Activated CD8-positive, alpha-beta T cell treated with anti-CD3 and anti-CD28 coated beads for 36 hours (primary cell): ENCODE results near the gene PRF1. TPM values are rescaled to one million over a fixed set of nuclear protein-coding genes. Genes with fewer than 3 reads are reported as not detected.
A peak's percentile ranks its signal among the peaks of the same experiment; 100 is the strongest.

Source experiments
- ATAC-seq: fragments of 200-7000 bp; cut with Tn5 transposase; one replicate; pipeline ENCODE4 v1.10.0; 2021; ENCODE audit warnings: mild to moderate bottlenecking, moderate library complexity
- CTCF ChIA-PET: fragments of 350-600 bp; sonication (Branson Sonifier 250); formaldehyde crosslinking; loops from one replicate; lab custom pipeline; 2021; ENCODE audit warnings: antibody characterized with exemption; lab: Charles Lee
- POLR2A ChIA-PET: fragments of 350-600 bp; sonication (Branson Sonifier 250); formaldehyde crosslinking; loops from one replicate; lab custom pipeline; 2021; ENCODE audit warnings: antibody characterized with exemption; lab: Charles Lee
- DNase-seq: peaks from one replicate; pipeline ENCODE4 v3.0.0-alpha.2; 2020
- H3K27ac Mint-ChIP-seq: one replicate; pipeline ENCODE4 v1.8.0; 2021; ENCODE audit warnings: mild to moderate bottlenecking, mixed read lengths
- H3K27me3 Mint-ChIP-seq: one replicate; pipeline ENCODE4 v1.8.0; 2021; ENCODE audit warnings: mixed read lengths
- H3K36me3 Mint-ChIP-seq: one replicate; pipeline ENCODE4 v1.8.0; 2021; ENCODE audit warnings: low read depth, mixed read lengths
- H3K4me1 Mint-ChIP-seq: one replicate; pipeline ENCODE4 v1.8.0; 2021; ENCODE audit warnings: low read depth, mixed read lengths
- H3K4me3 Mint-ChIP-seq: one replicate; pipeline ENCODE4 v1.8.0; 2021; ENCODE audit warnings: mild to moderate bottlenecking, moderate library complexity, mixed read lengths
- H3K9me3 Mint-ChIP-seq: one replicate; pipeline ENCODE4 v1.8.0; 2021; ENCODE audit warnings: mixed read lengths
- intact Hi-C: fragments of 100-400 bp; cut with micrococcal nuclease; formaldehyde crosslinking; loops from one replicate; pipeline ENCODE4 v1.10.0; 2022
- total RNA-seq, 2 experiments: library from RNA; stranded (reverse); gene quantifications; one replicate each; pipeline ENCODE4 v1.2.3, GENCODE V29; 2021
- TF ChIP-seq, protein P1 (sequence below): fragments of 200-600 bp; IDR thresholded peaks from one replicate; pipeline ENCODE4 v1.8.0; 2022; ENCODE audit warnings: antibody characterized with exemption, mild to moderate bottlenecking

The PRF1 gene
- total RNA-seq, 2 experiments from 2014 or later = 107 to 113 TPM

DNA sequence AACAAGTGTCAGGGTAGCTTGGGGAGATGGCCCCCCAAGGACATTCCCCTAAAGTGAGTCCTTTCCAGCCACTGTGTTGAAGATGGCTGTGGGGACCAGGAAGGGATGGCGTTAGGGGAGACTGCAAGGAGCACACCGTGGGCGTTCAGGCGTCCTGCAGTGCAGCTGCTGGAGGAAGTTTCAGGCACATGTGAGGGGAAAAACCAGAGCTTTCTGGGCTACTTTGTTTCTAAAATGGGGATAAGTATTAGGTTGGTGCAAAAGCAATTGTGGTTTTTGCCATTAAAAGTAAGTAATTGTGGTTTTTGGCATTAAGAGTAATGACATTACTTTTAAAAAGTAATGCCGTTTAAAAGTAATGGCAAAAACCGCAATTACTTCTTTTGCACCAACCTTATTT, 14.3 kb downstream of the PRF1 start:
- Mint-ChIP-seq H3K4me1 (peaks cover 65% of the 10 kb centered on the region), H3K4me3 (no peak overlapping the region), H3K36me3 (no peaks in the 10 kb centered on the region), H3K9me3 (no peaks in the 10 kb centered on the region), H3K27me3 (no peaks in the 10 kb centered on the region), H3K27ac (no peak overlapping the region)
- no peak for ATAC-seq
- POLR2A ChIA-PET = interaction anchor here (1.0 to 3.3 kb wide), 3 partner anchors 9 to 15 kb away, joined by 3 to 16 read pairs (median 4); partner anchors contain the start of gene PRF1
- CTCF ChIA-PET = interaction anchor here (0.8 to 1.2 kb wide), 3 partner anchors 8 to 29 kb away, joined by 3 to 4 read pairs (median 3); no protein-coding TSS in a partner anchor
- no peak for DNase-seq
- TF ChIP-seq, protein P1, sequence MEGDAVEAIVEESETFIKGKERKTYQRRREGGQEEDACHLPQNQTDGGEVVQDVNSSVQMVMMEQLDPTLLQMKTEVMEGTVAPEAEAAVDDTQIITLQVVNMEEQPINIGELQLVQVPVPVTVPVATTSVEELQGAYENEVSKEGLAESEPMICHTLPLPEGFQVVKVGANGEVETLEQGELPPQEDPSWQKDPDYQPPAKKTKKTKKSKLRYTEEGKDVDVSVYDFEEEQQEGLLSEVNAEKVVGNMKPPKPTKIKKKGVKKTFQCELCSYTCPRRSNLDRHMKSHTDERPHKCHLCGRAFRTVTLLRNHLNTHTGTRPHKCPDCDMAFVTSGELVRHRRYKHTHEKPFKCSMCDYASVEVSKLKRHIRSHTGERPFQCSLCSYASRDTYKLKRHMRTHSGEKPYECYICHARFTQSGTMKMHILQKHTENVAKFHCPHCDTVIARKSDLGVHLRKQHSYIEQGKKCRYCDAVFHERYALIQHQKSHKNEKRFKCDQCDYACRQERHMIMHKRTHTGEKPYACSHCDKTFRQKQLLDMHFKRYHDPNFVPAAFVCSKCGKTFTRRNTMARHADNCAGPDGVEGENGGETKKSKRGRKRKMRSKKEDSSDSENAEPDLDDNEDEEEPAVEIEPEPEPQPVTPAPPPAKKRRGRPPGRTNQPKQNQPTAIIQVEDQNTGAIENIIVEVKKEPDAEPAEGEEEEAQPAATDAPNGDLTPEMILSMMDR = no peak
- intact Hi-C loops = no loop called here

DNA sequence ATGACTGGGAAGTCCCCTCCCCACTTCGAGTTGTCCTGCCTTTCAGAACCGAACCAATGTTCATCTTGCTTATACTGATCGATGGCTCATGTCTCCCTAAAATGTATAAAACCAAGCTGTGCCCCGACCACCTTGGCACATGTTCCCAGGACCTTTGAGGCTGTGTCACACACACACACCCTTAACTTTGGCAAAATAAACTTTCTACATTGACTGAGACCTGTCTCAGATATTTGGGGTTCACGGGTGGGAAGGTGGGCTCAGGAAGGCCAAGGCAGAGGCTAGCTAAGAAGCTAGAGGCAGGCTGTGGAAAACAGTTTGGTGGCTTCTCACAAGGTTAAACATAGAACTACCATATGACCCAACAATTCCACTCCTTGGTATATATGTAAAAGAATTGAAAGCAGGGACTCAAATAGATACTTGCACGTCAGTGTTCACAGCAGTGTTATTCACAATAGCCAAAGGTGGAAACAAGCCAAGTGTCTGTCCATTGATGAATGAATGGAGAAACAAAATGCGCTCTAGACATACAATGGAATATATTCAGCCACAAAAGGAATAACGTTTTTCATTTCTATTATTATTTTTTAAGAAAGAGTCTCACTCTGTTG, 15.4 kb downstream of the PRF1 start:
- POLR2A ChIA-PET = interaction anchor here (2.3 to 3.3 kb wide), 2 partner anchors 11 to 13 kb away, joined by 10 to 16 read pairs; no protein-coding TSS in a partner anchor
- CTCF ChIA-PET = interaction anchor here (1.2 kb wide), 1 partner anchor 28 kb away, joined by 4 read pairs; no protein-coding TSS in a partner anchor
- DNase-seq (peak; percentile 42), ATAC-seq (peak; percentile 63)
- Mint-ChIP-seq H3K36me3 (no peaks in the 10 kb centered on the region), H3K27ac (peak overlapping the region; percentile 85), H3K9me3 (no peaks in the 10 kb centered on the region), H3K4me1 (peaks cover 56% of the 10 kb centered on the region), H3K4me3 (no peak overlapping the region), H3K27me3 (no peaks in the 10 kb centered on the region)
- TF ChIP-seq, protein P1 = no peak
- intact Hi-C loops = no loop called here

DNA sequence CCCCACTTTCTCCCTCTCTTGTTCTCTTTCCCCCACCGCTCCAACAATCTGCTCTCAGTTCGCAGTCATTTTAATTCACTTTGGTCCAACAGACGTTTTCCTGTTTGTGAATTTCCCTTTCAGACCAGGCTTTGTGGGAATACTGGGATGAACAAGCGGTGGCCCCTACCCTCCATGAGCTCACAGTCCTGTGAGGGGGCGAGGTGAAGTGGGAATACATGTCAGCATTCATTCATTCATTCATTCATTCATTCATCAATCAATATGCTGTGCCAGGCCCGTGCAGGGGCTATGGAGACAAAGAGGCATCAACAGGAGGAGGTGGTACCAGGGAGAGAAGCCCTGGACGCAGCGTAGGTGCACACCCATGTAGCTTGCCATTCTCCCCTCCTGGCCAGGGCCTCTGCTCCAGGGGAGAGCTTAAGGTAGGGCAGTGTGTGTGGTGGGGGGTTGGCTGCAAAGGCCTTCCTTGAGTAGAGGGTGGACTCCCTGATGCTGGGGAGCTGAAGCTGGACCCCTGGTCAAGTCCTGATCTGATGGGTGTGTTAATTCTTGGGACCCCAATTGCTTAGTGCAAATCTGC, 16.1 kb downstream of the PRF1 start:
- no peak for DNase-seq
- intact Hi-C loops = no loop called here
- no peak for ATAC-seq
- TF ChIP-seq, protein P1 = no peak
- Mint-ChIP-seq H3K9me3 (no peaks in the 10 kb centered on the region), H3K4me3 (no peak overlapping the region), H3K27ac (peak overlapping the region; percentile 85), H3K4me1 (peaks cover 55% of the 10 kb centered on the region), H3K36me3 (no peaks in the 10 kb centered on the region), H3K27me3 (no peaks in the 10 kb centered on the region)
- POLR2A ChIA-PET = interaction anchor here (1.1 to 2.3 kb wide), 3 partner anchors 10 to 19 kb away, joined by 3 to 10 read pairs (median 6); no protein-coding TSS in a partner anchor
- CTCF ChIA-PET = interaction anchor here (1.4 to 1.5 kb wide), 2 partner anchors 28 to 33 kb away, joined by 3 to 6 read pairs; no protein-coding TSS in a partner anchor

DNA sequence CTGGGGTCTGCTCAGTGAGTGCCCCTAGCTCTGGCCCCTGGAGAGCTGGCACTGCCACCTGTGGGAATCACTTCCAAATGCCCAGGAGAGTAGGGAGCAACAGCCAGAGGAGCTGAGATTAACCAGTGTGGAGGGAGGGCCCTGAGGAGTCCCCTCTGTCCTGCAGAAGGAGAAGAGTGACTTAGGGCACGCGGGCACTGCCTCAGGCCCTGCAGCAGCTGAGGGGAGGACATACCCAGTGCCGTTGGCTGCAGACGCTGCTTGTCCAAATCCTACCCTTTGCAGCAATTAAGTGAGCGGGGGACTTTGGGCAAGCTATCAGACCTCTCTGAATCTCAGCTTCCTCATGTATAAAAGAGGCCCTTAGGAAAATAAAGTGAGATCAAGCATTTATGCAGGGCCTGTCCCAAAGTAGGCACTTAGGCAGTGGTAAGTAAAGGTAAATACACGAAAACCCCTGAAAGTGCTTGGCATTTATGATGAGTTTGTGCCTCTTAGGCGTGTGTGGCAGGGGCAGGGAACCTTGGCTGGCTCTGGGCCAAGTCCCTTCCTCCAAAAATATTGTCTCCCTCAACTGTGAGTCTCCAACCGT, 16.9 kb downstream of the PRF1 start:
- peak; percentile 43 for ATAC-seq

More for the DNA sequence above, 16.9 kb downstream of the PRF1 start:
- Mint-ChIP-seq H3K4me3 (no peak overlapping the region), H3K27ac (peak overlapping the region; percentile 85), H3K36me3 (no peaks in the 10 kb centered on the region), H3K27me3 (no peaks in the 10 kb centered on the region), H3K4me1 (peaks cover 53% of the 10 kb centered on the region), H3K9me3 (no peaks in the 10 kb centered on the region)
- CTCF ChIA-PET = interaction anchor here (1.4 to 1.5 kb wide), 2 partner anchors 27 to 34 kb away, joined by 3 to 6 read pairs; no protein-coding TSS in a partner anchor
- DNase-seq = peak; percentile 47
- intact Hi-C loops = no loop called here
- TF ChIP-seq, protein P1 = no peak
- POLR2A ChIA-PET = interaction anchor here (1.1 to 2.3 kb wide), 3 partner anchors 10 to 18 kb away, joined by 3 to 10 read pairs (median 6); no protein-coding TSS in a partner anchor
